Thymus (tissue), 11 donors: ENCODE data around the gene ENPP4. TPM values are rescaled to one million over a fixed set of nuclear protein-coding genes. Genes with fewer than 3 reads are reported as not detected.
"Not testable (repeated sequence)": the region's sequence is repeated elsewhere in the genome, so short reads cannot be mapped to it uniquely, and the experiment has no call there.

Source experiments
- DNase-seq, 9 donors: peaks; one replicate each; pipeline ENCODE4 v3.0.0-alpha.2; 2013; ENCODE audit warnings: low spot score in 9 of 9, low read depth in 6 of 9, missing footprints in 1 of 9
- H3K27ac ChIP-seq, 2 donors: one replicate each; pipeline ENCODE4 v1.5.1; 2013; ENCODE audit warnings: control low read depth in 1 of 2, low read depth in 1 of 2, low read length in 1 of 2, mild to moderate bottlenecking in 1 of 2, moderate library complexity in 1 of 2
- H3K27me3 ChIP-seq, 2 donors: one replicate each; pipeline ENCODE4 v1.5.1; 2013; ENCODE audit warnings: low read length in 1 of 2; ENCODE audit not compliant: control insufficient read depth in 2 of 2, insufficient read depth in 1 of 2
- H3K36me3 ChIP-seq, 2 donors: one replicate each; pipeline ENCODE4 v1.5.1; 2013; ENCODE audit warnings: low read length in 1 of 2, mild to moderate bottlenecking in 1 of 2, moderate library complexity in 1 of 2; ENCODE audit not compliant: control insufficient read depth in 2 of 2, insufficient read depth in 2 of 2
- H3K4me1 ChIP-seq, 2 donors: one replicate each; pipeline ENCODE4 v1.5.1; 2013; ENCODE audit warnings: low read length in 2 of 2; ENCODE audit not compliant: control insufficient read depth in 2 of 2, insufficient read depth in 2 of 2
- H3K4me3 ChIP-seq, 2 donors: one replicate each; pipeline ENCODE4 v1.5.1; 2013; ENCODE audit warnings: low read length in 2 of 2, control low read depth in 1 of 2, mild to moderate bottlenecking in 1 of 2
- H3K9me3 ChIP-seq, 2 donors: one replicate each; pipeline ENCODE4 v1.5.1; 2013; ENCODE audit warnings: low read length in 1 of 2, mild to moderate bottlenecking in 1 of 2; ENCODE audit not compliant: control insufficient read depth in 2 of 2, insufficient read depth in 1 of 2
- WGBS: extraction: QIAGEN DNeasy Blood & Tissue Kit; methylation state at CpG from one replicate; pipeline ENCODE4 v1.1.7; 2013; 5-methylcytosine and 5-hydroxymethylcytosine counted together
- polyA plus RNA-seq: library from polyadenylated mRNA; stranded (reverse); fragments of 200-250 nt; gene quantifications from one replicate; pipeline ENCODE4 v1.2.3, GENCODE V29; 2013
- total RNA-seq: library from RNA; stranded (reverse); fragments of 120-200 nt; gene quantifications from one replicate; pipeline ENCODE4 v1.2.4, GENCODE V29; 2013
- donor health status: healthy.

The ENPP4 gene
- total and polyA plus RNA-seq, 2 donors, result 13.6 to 18.1 TPM

DNA sequence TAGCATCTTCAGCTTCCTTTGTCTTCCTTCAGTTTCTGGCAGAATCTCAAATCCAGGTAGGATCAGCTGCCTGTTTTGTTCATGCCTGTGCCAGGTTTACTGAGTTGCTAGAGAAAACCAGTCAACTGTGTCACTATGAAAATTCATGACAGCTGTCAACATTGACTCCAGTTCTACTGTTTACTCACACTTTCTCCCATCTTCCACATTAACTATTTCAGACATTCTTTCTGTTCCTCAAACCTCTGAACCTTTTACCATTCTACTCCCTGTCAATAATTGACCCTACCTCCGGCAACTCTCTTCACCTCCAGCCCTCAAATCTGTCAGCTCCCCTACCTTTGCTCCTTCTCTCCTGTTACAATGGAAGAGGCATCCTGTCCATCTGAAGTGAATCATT is 8.5 kb downstream of the ENPP4 start:
- Histone ChIP-seq H3K36me3 (peaks cover 0 to 7% of the 10 kb centered on the region in 2 donors), H3K4me1 (no peaks in the 10 kb centered on the region), H3K9me3 (no peaks in the 10 kb centered on the region), H3K27ac (no peak overlapping the region), H3K27me3 (no peaks in the 10 kb centered on the region), H3K4me3 (no peak overlapping the region)
- WGBS, result 92% methylated on average over 1 of the region's 1 CpG
- peak in 1 of 9 donors; percentile 9 for DNase-seq

DNA sequence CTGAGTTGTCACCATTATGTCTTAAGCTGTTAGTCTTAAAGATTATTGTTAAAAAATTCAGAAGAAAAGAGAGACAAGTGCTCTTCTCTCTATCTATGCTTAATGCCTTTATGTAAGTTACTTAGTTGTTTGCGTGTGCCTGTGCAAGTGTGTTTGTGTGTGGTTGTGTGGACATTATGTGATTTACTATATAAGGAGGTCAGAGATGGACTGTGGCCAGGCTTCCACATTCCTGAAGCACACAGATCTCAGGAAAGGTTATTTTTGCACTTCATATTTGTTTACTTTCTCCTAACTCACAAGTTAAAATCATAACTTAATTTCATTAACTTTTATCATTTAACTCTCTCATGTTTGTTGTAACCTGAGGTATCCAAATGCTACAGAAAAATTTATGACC is 14.5 kb downstream of the ENPP4 start:
- H3K4me3 ChIP-seq, result no peak overlapping the region
- 100% methylated on average over 1 of the region's 1 CpG for WGBS
- H3K27ac ChIP-seq, result no peak overlapping the region
- H3K9me3 ChIP-seq, result no peaks in the 10 kb centered on the region
- DNase-seq, result no peak
- H3K4me1 ChIP-seq, result no peaks in the 10 kb centered on the region
- peaks cover 0 to 7% of the 10 kb centered on the region in 2 donors for H3K36me3 ChIP-seq
- no peaks in the 10 kb centered on the region for H3K27me3 ChIP-seq

DNA sequence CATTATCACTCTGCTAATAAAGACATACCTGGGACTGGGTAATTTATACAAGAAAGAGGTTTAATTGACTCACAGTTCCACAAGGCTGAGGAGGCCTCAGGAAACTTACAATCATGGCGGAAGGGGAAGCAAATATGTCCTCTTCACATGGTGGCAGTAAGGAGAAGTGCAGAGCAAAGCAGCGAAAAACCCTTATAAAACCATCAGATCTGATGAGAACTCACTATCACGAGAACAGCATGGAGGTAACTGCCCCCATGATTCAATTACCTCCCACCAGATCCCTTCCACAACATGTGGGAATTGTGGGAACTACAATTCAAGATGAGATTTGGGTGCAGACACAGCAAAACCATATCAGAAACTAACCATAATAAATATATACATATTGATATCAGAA is 19.3 kb downstream of the ENPP4 start:
- H3K4me3 ChIP-seq, H3K27ac ChIP-seq: not testable (repeated sequence)
- 97% methylated on average over 3 of the region's 3 CpGs for WGBS

DNA sequence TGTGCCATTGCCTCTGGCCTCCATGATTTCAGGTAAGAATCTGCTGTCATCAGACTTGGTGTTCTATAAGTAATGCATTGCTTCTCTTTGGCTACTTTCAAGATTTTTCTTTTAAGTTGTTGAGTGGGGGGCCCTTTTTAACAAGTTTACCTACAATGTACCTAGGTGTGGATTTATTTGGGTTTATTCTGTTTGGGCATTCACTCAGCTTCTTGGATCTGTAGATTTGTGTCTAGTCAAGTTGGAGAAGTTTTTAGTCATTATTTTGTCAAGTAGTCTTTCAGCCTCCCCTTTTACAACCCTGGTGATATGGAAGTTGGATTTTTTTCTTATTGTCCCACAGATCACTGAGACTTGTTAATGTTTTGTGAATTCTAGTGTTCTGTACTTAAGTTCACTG is 26.9 kb downstream of the ENPP4 start:
- Histone ChIP-seq H3K9me3 (no peaks in the 10 kb centered on the region), H3K27ac (no peak overlapping the region), H3K4me3 (no peak overlapping the region), H3K36me3 (no peaks in the 10 kb centered on the region), H3K4me1 (no peaks in the 10 kb centered on the region), H3K27me3 (no peaks in the 10 kb centered on the region)
- no peak for DNase-seq

More for the DNA sequence above, 19.3 kb downstream of the ENPP4 start:
- not testable (repeated sequence) for DNase-seq, H3K27me3 ChIP-seq, H3K36me3 ChIP-seq, H3K9me3 ChIP-seq, H3K4me1 ChIP-seq

DNA sequence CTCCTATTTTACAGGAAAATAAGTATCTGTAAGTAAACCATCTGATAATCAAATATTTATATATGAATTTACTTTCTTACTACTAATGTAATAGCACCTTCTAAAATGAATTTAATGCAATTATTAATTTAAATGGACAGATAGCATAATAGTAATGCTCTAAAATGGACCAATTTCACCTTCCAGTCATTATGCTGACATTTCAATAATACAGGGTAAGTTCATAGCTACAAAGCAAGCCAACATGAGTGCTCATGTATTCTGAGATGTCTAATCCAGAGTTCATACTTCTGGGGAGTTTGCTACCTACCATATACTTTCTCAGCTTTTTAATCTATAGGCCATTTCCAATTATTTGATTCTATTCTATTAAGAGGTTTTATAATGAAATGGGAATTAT is 29.4 kb downstream of the ENPP4 start:
- peaks cover 0 to 3% of the 10 kb centered on the region in 2 donors for H3K36me3 ChIP-seq
- no peaks in the 10 kb centered on the region for H3K9me3 ChIP-seq
- H3K27me3 ChIP-seq, result no peaks in the 10 kb centered on the region
- H3K27ac ChIP-seq, result no peak overlapping the region
- H3K4me3 ChIP-seq, result no peak overlapping the region
- DNase-seq, result no peak
- H3K4me1 ChIP-seq, result no peaks in the 10 kb centered on the region

DNA sequence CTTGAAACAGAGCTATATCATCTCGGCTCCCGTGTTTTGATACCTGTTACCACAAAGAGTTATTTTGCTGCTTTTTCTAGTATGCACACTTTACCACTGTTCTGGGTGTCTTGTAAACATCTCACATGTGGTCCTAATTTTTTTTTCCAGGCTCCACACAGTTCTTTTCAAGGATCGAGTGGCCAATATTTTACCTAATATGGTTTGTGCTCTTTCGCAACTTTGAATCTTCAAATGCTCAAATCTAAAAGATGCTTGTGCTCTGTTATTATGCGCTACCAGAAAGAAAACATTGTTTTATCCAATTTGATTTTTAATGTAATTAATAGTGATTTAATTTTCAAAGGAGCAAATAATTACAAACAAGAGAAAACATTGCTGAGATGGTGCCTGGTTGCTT is 30.3 kb downstream of the ENPP4 start:
- no peak overlapping the region for H3K4me3 ChIP-seq
- peaks cover 0 to 3% of the 10 kb centered on the region in 2 donors for H3K36me3 ChIP-seq
- no peaks in the 10 kb centered on the region for H3K9me3 ChIP-seq
- H3K27me3 ChIP-seq, result no peaks in the 10 kb centered on the region
- no peaks in the 10 kb centered on the region for H3K4me1 ChIP-seq
- no peak overlapping the region for H3K27ac ChIP-seq
- no peak for DNase-seq
- WGBS, result 97% methylated on average over 5 of the region's 5 CpGs

DNA sequence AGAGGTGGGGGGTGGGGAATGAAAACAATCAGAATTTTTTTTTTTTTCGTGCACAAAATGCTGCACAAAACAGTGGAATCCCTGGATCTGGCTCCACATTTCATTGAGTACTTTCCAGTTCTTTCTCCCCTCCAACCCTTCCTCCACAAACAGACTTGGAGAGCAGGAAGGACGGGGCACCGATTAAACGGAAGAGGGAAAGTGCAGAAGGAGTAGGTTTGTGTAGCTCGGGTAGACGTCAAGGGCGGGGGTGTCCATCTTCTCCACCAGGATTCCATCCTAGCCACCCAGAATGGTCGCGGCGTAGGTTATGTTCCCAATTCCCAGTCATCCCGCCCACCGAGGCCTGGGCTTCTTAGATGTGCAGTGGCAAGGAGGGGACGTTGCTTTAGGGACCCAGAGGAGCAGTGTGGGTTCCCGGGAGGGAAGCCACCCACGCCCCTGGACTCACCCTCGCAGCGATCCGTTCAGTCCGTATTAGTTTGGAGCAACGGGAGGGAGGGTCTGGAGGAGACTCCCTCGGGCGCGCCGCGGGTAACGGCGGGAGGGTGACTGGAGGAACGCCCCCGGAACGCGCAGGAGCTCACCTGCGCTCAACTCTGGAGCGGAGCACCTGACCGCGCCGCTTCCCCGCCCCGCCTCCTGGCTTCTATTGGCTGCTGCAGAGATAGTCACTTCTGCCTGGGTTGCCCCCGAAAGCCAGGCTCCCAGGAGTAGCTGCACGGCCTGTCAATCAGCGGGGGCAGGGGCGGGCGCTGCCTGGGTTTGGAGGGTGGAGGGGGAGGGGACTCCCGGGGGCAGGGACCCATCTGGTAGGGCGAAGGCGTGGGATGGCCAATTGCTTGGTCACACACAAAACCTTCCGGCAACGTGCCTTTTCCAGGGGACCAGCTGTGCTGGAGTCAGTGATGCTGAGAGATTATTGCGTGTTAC is 40.8 kb downstream of the ENPP4 start, which contains the start of gene ENPP5:
Gene ENPP5 (minus strand): TSS at position 624 of the 933 bp plus-strand sequence. CDS start 2,718 bp downstream, outside the sequence.
- WGBS, result 2% methylated on average over 49 of the region's 49 CpGs
- H3K27ac ChIP-seq, result no peak within 1 kb of the TSS
- peak; percentile 54 to 90 (median 78) for DNase-seq

DNA sequence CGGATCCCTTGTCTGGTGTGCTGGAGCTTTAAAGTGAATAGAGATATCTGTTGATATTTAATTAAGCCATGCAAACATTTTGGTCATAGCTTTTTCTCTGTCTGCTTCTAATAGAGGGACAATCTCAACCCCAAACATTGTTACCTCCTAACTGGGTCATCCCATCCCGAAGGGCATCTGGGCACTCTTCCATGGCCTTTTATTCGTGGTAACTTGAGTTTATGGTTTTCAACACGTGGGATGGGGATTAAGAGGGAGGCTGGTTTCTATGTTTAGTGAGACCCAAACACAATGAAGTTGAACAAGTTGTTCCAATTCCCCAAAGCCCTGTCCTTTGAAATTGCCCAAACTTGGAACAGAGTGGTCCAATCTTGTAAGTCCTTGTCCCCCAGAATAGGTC is 42.4 kb downstream of the ENPP4 start:
- H3K9me3 ChIP-seq, result no peaks in the 10 kb centered on the region
- H3K27ac ChIP-seq, result no peak overlapping the region
- no peaks in the 10 kb centered on the region for H3K36me3 ChIP-seq
- H3K27me3 ChIP-seq, result peaks cover 0 to 3% of the 10 kb centered on the region in 2 donors
- DNase-seq, result no peak
- peaks cover 21 to 32% of the 10 kb centered on the region in 2 donors for H3K4me1 ChIP-seq
- 96% methylated on average over 4 of the region's 4 CpGs for WGBS
- no peak overlapping the region for H3K4me3 ChIP-seq

More for the DNA sequence above, 40.8 kb downstream of the ENPP4 start, which contains the start of gene ENPP5:
- H3K9me3 ChIP-seq, result no peaks in the 10 kb centered on the region
- H3K4me3 ChIP-seq, result peak within 1 kb of the TSS; percentile 46 to 58
- peaks cover 0 to 3% of the 10 kb centered on the region in 2 donors for H3K27me3 ChIP-seq
- no peaks in the 10 kb centered on the region for H3K36me3 ChIP-seq
- peaks cover 14 to 20% of the 10 kb centered on the region in 2 donors for H3K4me1 ChIP-seq

DNA sequence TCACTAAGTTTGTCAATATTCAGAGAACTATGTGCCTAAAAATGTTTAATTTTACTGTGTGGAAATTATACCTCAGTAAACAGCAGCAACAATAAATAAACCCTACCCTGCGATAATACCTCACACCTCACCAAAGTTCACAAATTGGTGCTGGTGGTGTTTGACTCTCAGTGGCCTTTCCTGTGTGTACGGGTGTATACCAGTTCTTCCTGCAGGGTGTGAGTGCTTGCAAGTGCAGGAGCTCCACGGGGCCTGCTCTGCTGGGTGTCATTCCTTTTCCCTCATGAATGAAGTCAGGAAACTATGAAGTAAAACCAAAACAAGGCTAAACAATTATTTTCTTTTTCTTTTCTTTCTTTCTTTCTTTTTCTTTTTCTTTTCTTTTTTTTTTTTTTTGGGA is 45.1 kb downstream of the ENPP4 start:
- H3K9me3 ChIP-seq, result no peaks in the 10 kb centered on the region
- H3K27ac ChIP-seq, result peak overlapping the region; percentile 34 to 81
- H3K4me3 ChIP-seq, result no peak overlapping the region
- 75% methylated on average over 3 of the region's 3 CpGs for WGBS
- DNase-seq, result peak in 4 of 9 donors; percentile 3 to 52 (median 16)
- peaks cover 21 to 32% of the 10 kb centered on the region in 2 donors for H3K4me1 ChIP-seq
- H3K27me3 ChIP-seq, result peaks cover 0 to 3% of the 10 kb centered on the region in 2 donors
- H3K36me3 ChIP-seq, result no peaks in the 10 kb centered on the region
